B cell (primary cell): Measurements from ENCODE around the gene GBA2.

Experiments used
- EZH2 ChIP-seq: IDR thresholded peaks from 2 replicates; pipeline ENCODE4 v1.6.1; 2012; ENCODE audit warnings: borderline replicate concordance, low read depth, mild to moderate bottlenecking, moderate library complexity, low read length; ENCODE audit not compliant: insufficient read depth, poor library complexity, severe bottlenecking
- TF ChIP-seq, protein P1 (sequence below): fragments of 200-600 bp; IDR thresholded peaks from one replicate; pipeline ENCODE4 v1.8.0; 2022; ENCODE audit warnings: antibody characterized with exemption, mild to moderate bottlenecking

DNA sequence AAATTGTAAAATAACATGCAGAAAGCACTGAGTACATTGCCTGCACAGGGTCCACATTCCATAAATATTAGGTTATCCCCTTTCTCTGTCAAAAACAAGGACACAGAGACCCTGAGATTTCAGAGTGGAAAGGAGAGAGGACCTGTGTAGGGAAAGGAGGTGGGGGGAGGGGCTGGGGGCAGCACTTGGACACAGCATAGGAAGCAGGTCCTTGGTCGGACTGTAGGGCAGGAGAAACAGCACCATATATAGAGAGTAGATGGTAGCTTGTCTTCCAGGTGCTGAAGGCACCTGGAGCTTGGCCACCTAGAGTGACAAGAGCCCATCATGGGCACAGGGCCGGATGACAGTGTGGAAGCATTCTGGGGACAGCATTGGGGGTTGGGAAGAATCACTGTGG, 61.7 kb downstream of the GBA2 start:
- TF ChIP-seq, protein P1, sequence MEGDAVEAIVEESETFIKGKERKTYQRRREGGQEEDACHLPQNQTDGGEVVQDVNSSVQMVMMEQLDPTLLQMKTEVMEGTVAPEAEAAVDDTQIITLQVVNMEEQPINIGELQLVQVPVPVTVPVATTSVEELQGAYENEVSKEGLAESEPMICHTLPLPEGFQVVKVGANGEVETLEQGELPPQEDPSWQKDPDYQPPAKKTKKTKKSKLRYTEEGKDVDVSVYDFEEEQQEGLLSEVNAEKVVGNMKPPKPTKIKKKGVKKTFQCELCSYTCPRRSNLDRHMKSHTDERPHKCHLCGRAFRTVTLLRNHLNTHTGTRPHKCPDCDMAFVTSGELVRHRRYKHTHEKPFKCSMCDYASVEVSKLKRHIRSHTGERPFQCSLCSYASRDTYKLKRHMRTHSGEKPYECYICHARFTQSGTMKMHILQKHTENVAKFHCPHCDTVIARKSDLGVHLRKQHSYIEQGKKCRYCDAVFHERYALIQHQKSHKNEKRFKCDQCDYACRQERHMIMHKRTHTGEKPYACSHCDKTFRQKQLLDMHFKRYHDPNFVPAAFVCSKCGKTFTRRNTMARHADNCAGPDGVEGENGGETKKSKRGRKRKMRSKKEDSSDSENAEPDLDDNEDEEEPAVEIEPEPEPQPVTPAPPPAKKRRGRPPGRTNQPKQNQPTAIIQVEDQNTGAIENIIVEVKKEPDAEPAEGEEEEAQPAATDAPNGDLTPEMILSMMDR: no peak
- TF ChIP-seq EZH2: no peak
